Measurements from ENCODE around the gene HADHA.

DNA sequence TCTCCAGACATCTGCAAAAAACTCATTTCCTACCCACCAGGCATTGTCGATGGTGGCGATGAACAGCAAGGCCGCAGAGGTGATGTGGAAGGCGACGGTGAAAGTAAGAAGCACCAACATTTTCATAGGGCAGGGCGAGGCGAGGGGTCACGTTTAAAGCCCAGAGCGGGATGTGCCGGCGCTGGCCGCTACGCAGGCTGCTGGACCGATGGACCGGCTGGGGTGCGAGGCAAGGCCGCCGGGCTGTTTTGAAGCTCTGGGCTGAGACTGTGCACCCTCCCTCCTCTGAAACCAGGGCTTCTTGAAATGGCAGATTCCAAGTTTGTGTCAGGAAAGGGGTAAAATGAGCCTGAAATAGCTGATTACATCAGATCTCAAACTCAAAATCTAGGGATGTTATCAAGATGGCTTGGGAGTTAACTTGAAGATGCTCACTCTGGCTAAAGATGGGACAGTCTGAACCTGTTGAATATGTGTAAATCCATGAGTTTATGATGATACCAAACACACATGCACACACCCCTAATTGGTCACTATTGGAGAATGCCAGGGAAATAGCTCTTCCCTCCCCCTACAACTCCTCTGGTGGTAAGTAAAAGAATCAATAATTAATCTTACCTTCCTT, 103.2 kb downstream of the HADHA start:
- TF ChIP-seq, protein P1, sequence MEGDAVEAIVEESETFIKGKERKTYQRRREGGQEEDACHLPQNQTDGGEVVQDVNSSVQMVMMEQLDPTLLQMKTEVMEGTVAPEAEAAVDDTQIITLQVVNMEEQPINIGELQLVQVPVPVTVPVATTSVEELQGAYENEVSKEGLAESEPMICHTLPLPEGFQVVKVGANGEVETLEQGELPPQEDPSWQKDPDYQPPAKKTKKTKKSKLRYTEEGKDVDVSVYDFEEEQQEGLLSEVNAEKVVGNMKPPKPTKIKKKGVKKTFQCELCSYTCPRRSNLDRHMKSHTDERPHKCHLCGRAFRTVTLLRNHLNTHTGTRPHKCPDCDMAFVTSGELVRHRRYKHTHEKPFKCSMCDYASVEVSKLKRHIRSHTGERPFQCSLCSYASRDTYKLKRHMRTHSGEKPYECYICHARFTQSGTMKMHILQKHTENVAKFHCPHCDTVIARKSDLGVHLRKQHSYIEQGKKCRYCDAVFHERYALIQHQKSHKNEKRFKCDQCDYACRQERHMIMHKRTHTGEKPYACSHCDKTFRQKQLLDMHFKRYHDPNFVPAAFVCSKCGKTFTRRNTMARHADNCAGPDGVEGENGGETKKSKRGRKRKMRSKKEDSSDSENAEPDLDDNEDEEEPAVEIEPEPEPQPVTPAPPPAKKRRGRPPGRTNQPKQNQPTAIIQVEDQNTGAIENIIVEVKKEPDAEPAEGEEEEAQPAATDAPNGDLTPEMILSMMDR (IDR thresholded peaks at IDR 0.05), result no peak
- no peak for TF ChIP-seq TEAD4 (CRISPR knock-in tag; IDR thresholded peaks at IDR 0.05)
- TF ChIP-seq CREB1 (CRISPR knock-in tag; IDR thresholded peaks at IDR 0.05), result no peak
- TF ChIP-seq NFE2L1 (CRISPR knock-in tag; IDR thresholded peaks at IDR 0.05), result no peak
- no peak for TF ChIP-seq FOXP4 (CRISPR knock-in tag; IDR thresholded peaks at IDR 0.05)
- TF ChIP-seq, protein P2, sequence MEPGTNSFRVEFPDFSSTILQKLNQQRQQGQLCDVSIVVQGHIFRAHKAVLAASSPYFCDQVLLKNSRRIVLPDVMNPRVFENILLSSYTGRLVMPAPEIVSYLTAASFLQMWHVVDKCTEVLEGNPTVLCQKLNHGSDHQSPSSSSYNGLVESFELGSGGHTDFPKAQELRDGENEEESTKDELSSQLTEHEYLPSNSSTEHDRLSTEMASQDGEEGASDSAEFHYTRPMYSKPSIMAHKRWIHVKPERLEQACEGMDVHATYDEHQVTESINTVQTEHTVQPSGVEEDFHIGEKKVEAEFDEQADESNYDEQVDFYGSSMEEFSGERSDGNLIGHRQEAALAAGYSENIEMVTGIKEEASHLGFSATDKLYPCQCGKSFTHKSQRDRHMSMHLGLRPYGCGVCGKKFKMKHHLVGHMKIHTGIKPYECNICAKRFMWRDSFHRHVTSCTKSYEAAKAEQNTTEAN (CRISPR knock-in tag; IDR thresholded peaks at IDR 0.05), result no peak
- TF ChIP-seq, protein P3, sequence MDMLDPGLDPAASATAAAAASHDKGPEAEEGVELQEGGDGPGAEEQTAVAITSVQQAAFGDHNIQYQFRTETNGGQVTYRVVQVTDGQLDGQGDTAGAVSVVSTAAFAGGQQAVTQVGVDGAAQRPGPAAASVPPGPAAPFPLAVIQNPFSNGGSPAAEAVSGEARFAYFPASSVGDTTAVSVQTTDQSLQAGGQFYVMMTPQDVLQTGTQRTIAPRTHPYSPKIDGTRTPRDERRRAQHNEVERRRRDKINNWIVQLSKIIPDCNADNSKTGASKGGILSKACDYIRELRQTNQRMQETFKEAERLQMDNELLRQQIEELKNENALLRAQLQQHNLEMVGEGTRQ (CRISPR knock-in tag; IDR thresholded peaks at IDR 0.05), result no peak
